ENCODE data around the gene HPS4. TPM values are rescaled to one million over a fixed set of nuclear protein-coding genes. Genes with fewer than 3 reads are reported as not detected.

The HPS4 gene
- total and polyA plus RNA-seq, 4 donors: 5.4 to 26.2 (median 12.6) TPM

GRCh38 chr22:26453812-26454500 is 29.6 kb downstream of the HPS4 start:
- no peaks in the 10 kb centered on the region for H3K4me1 ChIP-seq (ENCODE audit: control insufficient read depth in 4 of 4, insufficient read depth in 4 of 4, low read length in 3 of 4)
- H3K27ac ChIP-seq (ENCODE audit: low read depth in 1 of 2, low read length in 2 of 2): no peak overlapping the region
- WGBS: 96% methylated on average over 5 of the region's 5 CpGs
- TF ChIP-seq JUND (IDR thresholded peaks at IDR 0.05) (no peak), GABPA (IDR thresholded peaks at IDR 0.05 in 1 of 2, conservative IDR thresholded peaks at IDR 0.05 in 1 of 2) (no peak), RXRA (IDR thresholded peaks at IDR 0.05) (no peak), NR2F2 (IDR thresholded peaks at IDR 0.05) (no peak), FOXA1 (IDR thresholded peaks at IDR 0.05) (no peak), CTCF (IDR thresholded peaks at IDR 0.05; ENCODE audit: low read depth, low read length, missing input control) (no peak), REST (IDR thresholded peaks at IDR 0.05) (no peak), FOXA2 (IDR thresholded peaks at IDR 0.05) (no peak), HNF4A (conservative IDR thresholded peaks at IDR 0.05) (no peak), ZBTB33 (IDR thresholded peaks at IDR 0.05) (no peak), MAX (IDR thresholded peaks at IDR 0.05) (no peak), EGR1 (IDR thresholded peaks at IDR 0.05; ENCODE audit: low read depth in 2 of 2) (no peak), RAD21 (IDR thresholded peaks at IDR 0.05) (no peak), TAF1 (conservative IDR thresholded peaks at IDR 0.05) (no peak), SP1 (IDR thresholded peaks at IDR 0.05) (no peak), HNF4G (IDR thresholded peaks at IDR 0.05) (no peak), YY1 (IDR thresholded peaks at IDR 0.05) (no peak), ATF3 (IDR thresholded peaks at IDR 0.05) (no peak)
- H3K27me3 ChIP-seq (ENCODE audit: control insufficient read depth in 4 of 4, insufficient read depth in 4 of 4, low read length in 3 of 4): no peaks in the 10 kb centered on the region
- no peak for DNase-seq (ENCODE audit: low spot score)
- H3K9me3 ChIP-seq (ENCODE audit: control insufficient read depth in 4 of 4, low read length in 3 of 4): no peaks in the 10 kb centered on the region
- peaks cover 13 to 58% (median 29%) of the 10 kb centered on the region in 4 donors for H3K36me3 ChIP-seq (ENCODE audit: control insufficient read depth in 4 of 4, insufficient read depth in 3 of 4, low read depth in 1 of 4, low read length in 3 of 4)
- H3K4me3 ChIP-seq (ENCODE audit: low read depth in 1 of 3, low read length in 3 of 3): no peak overlapping the region
- H3K9ac ChIP-seq (ENCODE audit: low read depth in 1 of 2, low read length in 2 of 2): no peak overlapping the region
